KMS-11 (cell line): Measurements from ENCODE around the gene UCHL5.

ENCODE experiments used
- H2AFZ ChIP-seq: fragments of 200-600 bp; sonication (generic); 2 replicates; pipeline ENCODE4 v1.6.1; 2016; ENCODE audit warnings: antibody characterized with exemption, mixed run types, low read depth
- H3K27ac ChIP-seq: fragments of 200-600 bp; sonication (generic); 2 replicates; pipeline ENCODE4 v1.6.1; 2016; ENCODE audit warnings: mild to moderate bottlenecking, mixed run types
- H3K27me3 ChIP-seq: fragments of 200-600 bp; sonication (generic); 2 replicates; pipeline ENCODE4 v1.6.1; 2017; ENCODE audit warnings: mild to moderate bottlenecking, low read depth, mixed run types, moderate library complexity; ENCODE audit not compliant: insufficient read depth
- H3K36me3 ChIP-seq: fragments of 200-600 bp; sonication (generic); 2 replicates; pipeline ENCODE4 v1.6.1; 2017; ENCODE audit warnings: mild to moderate bottlenecking, mixed run types; ENCODE audit not compliant: insufficient read depth
- H3K4me1 ChIP-seq: fragments of 200-600 bp; sonication (generic); 2 replicates; pipeline ENCODE4 v1.6.1; 2016; ENCODE audit warnings: mild to moderate bottlenecking, low read depth, mixed run types; ENCODE audit not compliant: poor library complexity, severe bottlenecking
- H3K4me2 ChIP-seq: fragments of 200-600 bp; sonication (generic); 2 replicates; pipeline ENCODE4 v1.7.0; 2016; ENCODE audit warnings: mild to moderate bottlenecking, mixed run types
- H3K4me3 ChIP-seq: fragments of 200-600 bp; sonication (generic); IDR thresholded peaks from 2 replicates; pipeline ENCODE4 v1.6.1; 2017; ENCODE audit warnings: low read depth, low read length, mixed read lengths; ENCODE audit not compliant: insufficient read depth
- H3K79me2 ChIP-seq: fragments of 200-600 bp; sonication (generic); 2 replicates; pipeline ENCODE4 v1.6.1; 2016; ENCODE audit warnings: low read depth, mixed run types; ENCODE audit not compliant: insufficient read depth
- H3K9ac ChIP-seq: fragments of 200-600 bp; sonication (generic); 2 replicates; pipeline ENCODE4 v1.6.1; 2016; ENCODE audit warnings: mild to moderate bottlenecking, mixed run types
- H4K20me1 ChIP-seq: fragments of 200-600 bp; sonication (generic); 2 replicates; pipeline ENCODE4 v1.6.1; 2016; ENCODE audit warnings: mild to moderate bottlenecking, mixed run types; ENCODE audit not compliant: insufficient read depth
- TF ChIP-seq, protein P1 (sequence below): fragments of 200-600 bp; sonication (generic); conservative IDR thresholded peaks from 2 replicates; pipeline ENCODE4 v1.6.1; 2017; ENCODE audit warnings: low read depth, mild to moderate bottlenecking, antibody characterized with exemption, low read length, moderate library complexity, mixed read lengths

Gene UCHL5

DNA sequence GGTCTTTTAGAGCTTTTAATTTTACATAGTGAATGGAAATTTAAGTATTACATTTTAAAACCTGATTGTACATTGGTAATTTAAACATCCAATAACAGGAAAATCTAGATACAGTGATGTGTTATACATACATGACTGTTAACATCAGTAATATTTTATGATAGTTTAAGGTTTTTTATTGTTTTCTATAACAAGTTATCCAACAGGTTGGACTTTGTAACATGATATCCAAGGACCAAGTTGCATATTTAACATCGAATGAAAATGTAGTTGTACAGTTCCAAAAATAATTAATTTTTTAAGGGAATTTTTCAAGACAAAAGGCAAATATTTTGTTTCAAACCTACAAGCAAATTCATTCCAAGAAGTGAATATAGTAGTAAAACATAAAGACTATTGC, 31.7 kb upstream of the UCHL5 start:
- no peak overlapping the region for H3K4me2 ChIP-seq
- no peak overlapping the region for H3K9ac ChIP-seq
- no peaks in the 10 kb centered on the region for H3K36me3 ChIP-seq
- H3K4me3 ChIP-seq, result no peak overlapping the region
- no peaks in the 10 kb centered on the region for H3K79me2 ChIP-seq
- H3K27ac ChIP-seq, result no peak overlapping the region
- H3K27me3 ChIP-seq, result no peaks in the 10 kb centered on the region
- no peaks in the 10 kb centered on the region for H4K20me1 ChIP-seq
- H2AFZ ChIP-seq, result no peak overlapping the region
- TF ChIP-seq, protein P1, sequence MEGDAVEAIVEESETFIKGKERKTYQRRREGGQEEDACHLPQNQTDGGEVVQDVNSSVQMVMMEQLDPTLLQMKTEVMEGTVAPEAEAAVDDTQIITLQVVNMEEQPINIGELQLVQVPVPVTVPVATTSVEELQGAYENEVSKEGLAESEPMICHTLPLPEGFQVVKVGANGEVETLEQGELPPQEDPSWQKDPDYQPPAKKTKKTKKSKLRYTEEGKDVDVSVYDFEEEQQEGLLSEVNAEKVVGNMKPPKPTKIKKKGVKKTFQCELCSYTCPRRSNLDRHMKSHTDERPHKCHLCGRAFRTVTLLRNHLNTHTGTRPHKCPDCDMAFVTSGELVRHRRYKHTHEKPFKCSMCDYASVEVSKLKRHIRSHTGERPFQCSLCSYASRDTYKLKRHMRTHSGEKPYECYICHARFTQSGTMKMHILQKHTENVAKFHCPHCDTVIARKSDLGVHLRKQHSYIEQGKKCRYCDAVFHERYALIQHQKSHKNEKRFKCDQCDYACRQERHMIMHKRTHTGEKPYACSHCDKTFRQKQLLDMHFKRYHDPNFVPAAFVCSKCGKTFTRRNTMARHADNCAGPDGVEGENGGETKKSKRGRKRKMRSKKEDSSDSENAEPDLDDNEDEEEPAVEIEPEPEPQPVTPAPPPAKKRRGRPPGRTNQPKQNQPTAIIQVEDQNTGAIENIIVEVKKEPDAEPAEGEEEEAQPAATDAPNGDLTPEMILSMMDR, result no peak
- H3K4me1 ChIP-seq, result no peaks in the 10 kb centered on the region

DNA sequence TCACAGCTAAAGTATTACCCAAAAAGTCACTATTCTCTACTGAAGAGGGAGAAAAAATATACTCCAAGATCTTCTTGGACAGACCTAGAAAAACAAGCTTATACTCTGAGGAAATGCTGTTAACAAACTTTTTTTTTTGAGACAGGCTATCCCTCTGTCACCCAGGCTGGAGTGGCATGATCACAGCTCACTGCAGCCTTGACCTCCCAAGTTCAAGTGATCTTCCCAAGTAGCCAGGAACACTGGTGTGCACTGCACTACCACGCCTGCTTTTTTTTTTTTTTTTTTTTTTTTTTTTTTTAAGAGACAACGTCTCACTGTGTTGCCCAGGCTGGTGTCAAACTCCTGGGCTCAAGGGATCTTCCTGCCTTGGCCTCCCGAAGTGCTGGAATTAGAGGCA, 28.7 kb upstream of the UCHL5 start:
- TF ChIP-seq, protein P1, result no peak
- no peaks in the 10 kb centered on the region for H3K79me2 ChIP-seq
- no peak overlapping the region for H3K4me2 ChIP-seq
- no peak overlapping the region for H3K27ac ChIP-seq
- peaks cover 25% of the 10 kb centered on the region for H3K4me1 ChIP-seq
- no peaks in the 10 kb centered on the region for H3K27me3 ChIP-seq
- H3K36me3 ChIP-seq, result no peaks in the 10 kb centered on the region; the same call in 1 of the 2 replicates
- no peaks in the 10 kb centered on the region for H4K20me1 ChIP-seq
- no peak overlapping the region for H2AFZ ChIP-seq
- no peak overlapping the region for H3K9ac ChIP-seq
- no peak overlapping the region for H3K4me3 ChIP-seq

DNA sequence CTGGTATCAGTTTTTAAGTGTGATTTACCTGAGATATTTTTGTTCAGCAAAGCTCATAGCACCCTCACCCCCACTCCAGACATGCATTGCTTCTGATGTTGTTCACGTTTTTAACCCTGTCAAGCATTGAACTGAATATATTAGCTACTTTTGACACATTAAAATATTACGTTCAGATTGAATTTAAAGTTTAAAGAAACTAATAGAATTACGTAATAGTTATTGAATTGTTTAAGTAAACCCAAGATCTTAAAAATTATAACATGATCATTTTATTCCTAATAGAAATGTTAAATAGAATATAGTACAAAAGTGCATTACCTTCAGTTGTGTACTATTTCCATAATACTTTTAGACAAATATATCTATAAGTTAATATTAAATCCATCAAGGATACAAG, 27.2 kb upstream of the UCHL5 start:
- Histone ChIP-seq H3K27ac (no peak overlapping the region), H3K4me1 (peaks cover 39% of the 10 kb centered on the region), H3K79me2 (no peaks in the 10 kb centered on the region), H4K20me1 (no peaks in the 10 kb centered on the region), H2AFZ (no peak overlapping the region), H3K27me3 (no peaks in the 10 kb centered on the region), H3K36me3 (peaks cover 5% of the 10 kb centered on the region; the same call in 1 of the 2 replicates), H3K9ac (no peak overlapping the region), H3K4me2 (no peak overlapping the region), H3K4me3 (no peak overlapping the region)
- TF ChIP-seq, protein P1, result no peak

DNA sequence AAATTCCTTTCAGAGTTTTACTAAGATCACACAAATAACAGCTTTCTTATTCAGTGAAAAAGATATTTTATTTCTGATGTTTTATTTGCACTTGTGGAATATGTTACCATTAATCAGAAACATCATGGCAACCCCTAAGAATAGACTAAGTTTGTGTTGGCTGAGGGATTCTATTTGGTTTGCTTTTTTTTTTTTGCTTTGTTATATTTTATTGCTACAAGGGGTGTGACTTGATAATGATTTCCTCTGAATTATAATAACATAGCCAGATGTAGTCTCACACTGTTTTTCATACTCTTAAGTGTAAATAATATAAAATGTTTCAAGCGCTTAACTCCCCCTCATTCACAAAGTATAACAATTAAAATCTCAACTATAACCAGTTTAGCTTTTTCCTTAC, 26.1 kb upstream of the UCHL5 start:
- Histone ChIP-seq H2AFZ (no peak overlapping the region), H3K4me3 (no peak overlapping the region), H3K4me2 (no peak overlapping the region), H3K9ac (no peak overlapping the region), H4K20me1 (no peaks in the 10 kb centered on the region), H3K36me3 (peaks cover 6% of the 10 kb centered on the region; the same call in 1 of the 2 replicates), H3K27ac (no peak overlapping the region), H3K4me1 (peaks cover 42% of the 10 kb centered on the region), H3K27me3 (no peaks in the 10 kb centered on the region), H3K79me2 (no peaks in the 10 kb centered on the region)
- TF ChIP-seq, protein P1, result no peak
